Measurements from ENCODE around the gene CDH9. TPM values are rescaled to one million over a fixed set of nuclear protein-coding genes. Genes with fewer than 3 reads are reported as not detected.

The CDH9 gene
- total RNA-seq, 3 donors from 2014 or later: not detected

DNA sequence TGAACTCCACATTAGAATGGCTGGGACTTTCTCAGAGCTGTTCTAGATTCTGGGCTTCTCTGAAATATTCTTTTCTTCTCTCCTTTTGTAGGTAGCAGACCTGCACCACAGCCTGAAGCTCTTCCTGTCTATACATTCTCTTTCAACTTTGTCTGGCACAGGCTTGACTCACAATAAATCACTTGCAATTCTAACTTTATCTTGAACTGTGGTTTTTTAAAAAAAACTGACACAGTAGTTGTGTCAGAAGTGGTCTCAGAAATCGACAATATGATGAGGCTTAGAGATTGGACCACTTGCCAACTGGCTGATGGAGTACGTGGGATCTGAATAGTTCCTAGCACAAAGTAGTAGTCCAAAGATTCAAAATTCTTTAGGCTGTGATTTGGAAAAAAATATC is 24.1 kb upstream of the CDH9 start:
- Histone ChIP-seq H3K4me3 (no peak overlapping the region), H3K27ac (no peak overlapping the region), H3K4me1 (no peaks in the 10 kb centered on the region), H3K27me3 (no peaks in the 10 kb centered on the region), H3K36me3 (no peaks in the 10 kb centered on the region), H3K9me3 (no peaks in the 10 kb centered on the region)
- TF ChIP-seq POLR2A (IDR thresholded peaks at IDR 0.05) (no peak), POLR2AphosphoS5 (IDR thresholded peaks at IDR 0.05) (no peak)
- TF ChIP-seq, protein P1, sequence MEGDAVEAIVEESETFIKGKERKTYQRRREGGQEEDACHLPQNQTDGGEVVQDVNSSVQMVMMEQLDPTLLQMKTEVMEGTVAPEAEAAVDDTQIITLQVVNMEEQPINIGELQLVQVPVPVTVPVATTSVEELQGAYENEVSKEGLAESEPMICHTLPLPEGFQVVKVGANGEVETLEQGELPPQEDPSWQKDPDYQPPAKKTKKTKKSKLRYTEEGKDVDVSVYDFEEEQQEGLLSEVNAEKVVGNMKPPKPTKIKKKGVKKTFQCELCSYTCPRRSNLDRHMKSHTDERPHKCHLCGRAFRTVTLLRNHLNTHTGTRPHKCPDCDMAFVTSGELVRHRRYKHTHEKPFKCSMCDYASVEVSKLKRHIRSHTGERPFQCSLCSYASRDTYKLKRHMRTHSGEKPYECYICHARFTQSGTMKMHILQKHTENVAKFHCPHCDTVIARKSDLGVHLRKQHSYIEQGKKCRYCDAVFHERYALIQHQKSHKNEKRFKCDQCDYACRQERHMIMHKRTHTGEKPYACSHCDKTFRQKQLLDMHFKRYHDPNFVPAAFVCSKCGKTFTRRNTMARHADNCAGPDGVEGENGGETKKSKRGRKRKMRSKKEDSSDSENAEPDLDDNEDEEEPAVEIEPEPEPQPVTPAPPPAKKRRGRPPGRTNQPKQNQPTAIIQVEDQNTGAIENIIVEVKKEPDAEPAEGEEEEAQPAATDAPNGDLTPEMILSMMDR (IDR thresholded peaks at IDR 0.05): no peak
- no peak for DNase-seq (ENCODE audit: low spot score in 2 of 2)
- intact Hi-C loops (cut with DNase I; ENCODE audit: low total_unique reads): no loop called here

DNA sequence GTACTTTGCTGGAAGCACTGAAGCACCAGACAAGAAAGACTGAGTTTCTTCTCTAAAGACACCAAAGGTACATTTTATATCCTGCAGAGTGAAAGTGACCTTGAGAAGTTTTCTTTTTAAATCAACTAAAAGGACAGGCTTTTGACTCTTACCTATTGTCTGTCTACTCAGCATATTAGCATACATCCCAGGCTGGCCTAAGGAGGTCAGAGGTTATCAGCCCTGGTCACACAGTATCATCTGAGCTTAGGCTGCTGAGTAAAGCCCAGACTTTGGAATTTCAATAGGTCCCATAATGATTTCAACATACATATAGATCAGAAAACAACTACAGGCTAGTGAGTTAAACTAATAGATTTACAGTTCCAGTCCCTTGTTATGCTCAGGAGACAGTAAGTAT is 10.1 kb upstream of the CDH9 start:
- Histone ChIP-seq H3K4me1 (no peaks in the 10 kb centered on the region), H3K27ac (no peak overlapping the region)
- TF ChIP-seq POLR2AphosphoS5 (IDR thresholded peaks at IDR 0.05): no peak
- TF ChIP-seq, protein P1 (IDR thresholded peaks at IDR 0.05): no peak
- TF ChIP-seq POLR2A (IDR thresholded peaks at IDR 0.05): no peak

DNA sequence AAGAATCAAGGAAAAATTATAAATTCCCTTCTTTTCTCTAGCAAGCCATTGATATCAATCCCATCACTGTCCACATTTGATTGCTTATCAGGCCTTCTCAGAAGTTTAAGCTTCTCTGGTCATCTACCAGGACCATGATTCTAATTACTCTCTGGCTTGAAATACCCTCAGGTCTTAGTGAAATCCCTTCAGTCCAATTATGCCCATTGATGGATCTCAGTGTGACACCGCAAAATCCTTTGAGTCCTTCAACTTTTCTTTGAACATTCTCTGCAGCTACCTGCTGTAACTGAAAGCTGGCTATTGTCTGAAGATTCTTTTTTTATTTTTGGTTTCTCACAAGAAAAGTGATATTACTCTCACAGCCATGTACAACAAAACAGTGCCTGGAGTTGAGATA is 3.0 kb upstream of the CDH9 start:
- Histone ChIP-seq H3K9me3 (no peaks in the 10 kb centered on the region), H3K27ac (no peak overlapping the region), H3K4me1 (no peaks in the 10 kb centered on the region), H3K36me3 (no peaks in the 10 kb centered on the region), H3K4me3 (no peak overlapping the region), H3K27me3 (no peaks in the 10 kb centered on the region)
- no peak for DNase-seq (ENCODE audit: low spot score in 2 of 2)
- intact Hi-C loops (cut with DNase I; ENCODE audit: low total_unique reads): no loop called here
- TF ChIP-seq POLR2A (IDR thresholded peaks at IDR 0.05) (no peak), POLR2AphosphoS5 (IDR thresholded peaks at IDR 0.05) (no peak)
- TF ChIP-seq, protein P1 (IDR thresholded peaks at IDR 0.05): no peak

More for the DNA sequence above, 10.1 kb upstream of the CDH9 start:
- Histone ChIP-seq H3K9me3 (no peaks in the 10 kb centered on the region), H3K4me3 (no peak overlapping the region), H3K36me3 (no peaks in the 10 kb centered on the region), H3K27me3 (no peaks in the 10 kb centered on the region)
- intact Hi-C loops (cut with DNase I; ENCODE audit: low total_unique reads): no loop called here
- DNase-seq (ENCODE audit: low spot score in 2 of 2): no peak

DNA sequence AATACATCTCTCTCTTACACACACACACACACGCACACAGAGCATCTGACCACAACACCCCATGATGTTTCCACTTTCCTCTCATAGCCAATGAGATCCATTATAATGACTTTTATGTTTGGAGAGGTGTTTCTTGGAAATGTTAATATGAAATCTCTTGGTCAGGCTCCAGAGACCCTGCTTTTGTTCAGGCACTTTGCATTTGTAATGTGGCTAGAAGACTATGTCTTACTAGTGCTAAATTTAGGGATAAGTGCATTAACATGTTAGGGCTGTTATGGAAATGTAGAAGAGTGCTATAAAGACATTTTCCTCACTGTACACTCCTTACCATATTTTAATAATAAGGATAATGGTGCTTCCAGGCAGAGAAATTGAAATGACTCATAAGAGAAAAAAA is 3.8 kb downstream of the CDH9 start:
- no peak for TF ChIP-seq POLR2AphosphoS5 (IDR thresholded peaks at IDR 0.05)
- no peak for DNase-seq (ENCODE audit: low spot score in 2 of 2)
- H3K27ac ChIP-seq: no peak overlapping the region
- H3K36me3 ChIP-seq: no peaks in the 10 kb centered on the region
- no peak overlapping the region for H3K4me3 ChIP-seq
- no peaks in the 10 kb centered on the region for H3K4me1 ChIP-seq
- H3K27me3 ChIP-seq: no peaks in the 10 kb centered on the region
- H3K9me3 ChIP-seq: no peaks in the 10 kb centered on the region
- intact Hi-C loops (cut with DNase I; ENCODE audit: low total_unique reads): no loop called here

DNA sequence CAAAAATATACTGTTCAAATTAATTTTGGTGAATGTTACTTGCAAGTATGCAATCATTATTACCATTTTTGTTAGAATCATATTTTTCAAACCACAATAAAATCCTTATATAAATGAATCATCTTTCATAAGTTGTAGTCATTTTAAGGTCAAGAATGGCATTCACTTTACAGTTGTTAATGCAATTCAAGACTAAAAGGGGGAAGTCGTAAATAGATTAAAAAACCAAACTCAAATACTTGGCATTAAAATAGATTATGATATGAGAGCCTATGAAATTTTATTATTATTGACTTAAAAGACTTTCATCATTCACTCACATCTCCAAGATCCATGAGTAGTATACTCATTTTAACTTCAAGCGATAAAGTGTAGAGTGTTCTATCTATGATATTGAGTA is 11.6 kb downstream of the CDH9 start:
- no peak for DNase-seq (ENCODE audit: low spot score in 2 of 2)
- intact Hi-C loops (cut with DNase I; ENCODE audit: low total_unique reads): no loop called here
- Histone ChIP-seq H3K27me3 (no peaks in the 10 kb centered on the region), H3K9me3 (no peaks in the 10 kb centered on the region), H3K36me3 (peaks cover 3% of the 10 kb centered on the region), H3K4me1 (no peaks in the 10 kb centered on the region), H3K27ac (no peak overlapping the region), H3K4me3 (no peak overlapping the region)
- TF ChIP-seq POLR2AphosphoS5 (IDR thresholded peaks at IDR 0.05): no peak
- TF ChIP-seq, protein P1 (IDR thresholded peaks at IDR 0.05): no peak
- no peak for TF ChIP-seq POLR2A (IDR thresholded peaks at IDR 0.05)

DNA sequence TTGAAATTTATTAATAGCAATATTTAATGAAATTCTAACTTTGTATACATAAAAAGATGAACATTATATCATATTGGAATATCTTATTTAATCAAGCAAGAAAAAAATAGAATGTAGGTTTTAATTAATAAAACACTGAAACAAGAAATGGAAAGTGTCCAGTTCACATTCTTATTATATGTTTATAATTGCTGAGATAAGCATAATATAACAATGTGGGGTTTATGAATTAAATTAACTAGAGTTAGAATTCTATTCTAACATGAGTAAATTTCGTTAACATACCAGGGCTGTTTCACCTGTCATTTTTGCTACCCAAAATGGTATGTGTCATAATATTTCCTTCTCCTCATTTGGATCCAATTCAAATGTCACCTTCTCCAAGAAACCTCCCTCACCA is 12.3 kb downstream of the CDH9 start:
- Histone ChIP-seq H3K9me3 (no peaks in the 10 kb centered on the region), H3K36me3 (peaks cover 3% of the 10 kb centered on the region), H3K4me1 (no peaks in the 10 kb centered on the region), H3K27ac (no peak overlapping the region), H3K4me3 (no peak overlapping the region), H3K27me3 (no peaks in the 10 kb centered on the region)
- no peak for TF ChIP-seq POLR2AphosphoS5 (IDR thresholded peaks at IDR 0.05)
- TF ChIP-seq POLR2A (IDR thresholded peaks at IDR 0.05): no peak
- intact Hi-C loops (cut with DNase I; ENCODE audit: low total_unique reads): no loop called here
- DNase-seq (ENCODE audit: low spot score in 2 of 2): no peak
